Thyroid gland (tissue), 4 donors: Measurements from ENCODE around the gene ARHGAP15. TPM values are rescaled to one million over a fixed set of nuclear protein-coding genes. Genes with fewer than 3 reads are reported as not detected.

ENCODE experiments used
- DNase-seq, 2 donors: peaks; one replicate each; pipeline ENCODE4 v3.0.0-alpha.2; 2019
- H3K27ac ChIP-seq, 3 donors: fragments of 200-600 bp; sonication (generic); 1 replicate in 2 of 3; 2 replicates in 1 of 3; pipeline ENCODE4 v1.5.1; 2016 to 2019; ENCODE audit warnings: mild to moderate bottlenecking in 1 of 3, moderate library complexity in 1 of 3
- H3K27me3 ChIP-seq: fragments of 200-600 bp; sonication (generic); one replicate; pipeline ENCODE4 v1.5.1; 2019
- H3K36me3 ChIP-seq, 2 donors: fragments of 200-600 bp; sonication (generic); one replicate each; pipeline ENCODE4 v1.5.1; 2016 to 2019
- H3K4me1 ChIP-seq, 2 donors: fragments of 200-600 bp; sonication (generic); one replicate each; pipeline ENCODE4 v1.5.1; 2017 to 2019
- H3K4me3 ChIP-seq, 3 donors: fragments of 200-600 bp; sonication (generic); replicated peaks in 1 of 3; 1 replicate in 2 of 3; 2 replicates in 1 of 3; pipeline ENCODE4 v1.5.1; 2016; ENCODE audit warnings: mild to moderate bottlenecking in 1 of 3
- H3K9me3 ChIP-seq: fragments of 200-600 bp; sonication (generic); one replicate; pipeline ENCODE4 v1.5.1; 2017
- CTCF ChIP-seq, 6 experiments: fragments of 200-600 bp in 3 of 6; fragments of 450-650 bp in 3 of 6; sonication (generic) in 3 of 6; IDR thresholded peaks; one replicate each; pipeline ENCODE4 v1.5.1; 2016 to 2019; ENCODE audit warnings: antibody characterized with exemption in 6 of 6, mild to moderate bottlenecking in 2 of 6, inconsistent platforms in 1 of 6, moderate library complexity in 1 of 6
- POLR2A ChIP-seq, 2 donors: fragments of 450-650 bp; IDR thresholded peaks; one replicate each; pipeline ENCODE4 v1.6.1; 2017; ENCODE audit warnings: antibody characterized with exemption in 2 of 2, mild to moderate bottlenecking in 2 of 2, moderate library complexity in 1 of 2
- WGBS, 2 donors: methylation state at CpG; one replicate each; pipeline ENCODE4 v1.1.5; 2017; 5-methylcytosine and 5-hydroxymethylcytosine counted together
- intact Hi-C: fragments of 100-400 bp; cut with DNase I; formaldehyde crosslinking; loops from one replicate; pipeline ENCODE4 v1.15.1; 2023
- total RNA-seq, 4 donors: library from RNA; depleted of rRNA; stranded (reverse); fragments of >200 nt; gene quantifications; one replicate each; pipeline ENCODE4 v1.2.3, GENCODE V29; 2016

The ARHGAP15 gene
- total RNA-seq, 4 donors from 2014 or later: 9.8 to 24.4 (median 11.9) TPM

- no peaks in the 10 kb centered on the region for H3K9me3 ChIP-seq
- 92 to 93% methylated on average over 1 of the region's 1 CpG for WGBS, 2 donors
- no peaks in the 10 kb centered on the region for H3K4me1 ChIP-seq
- no peak overlapping the region for H3K4me3 ChIP-seq
- TF ChIP-seq CTCF (IDR thresholded peaks at IDR 0.05) (no peak), POLR2A (IDR thresholded peaks at IDR 0.05) (no peak)
- no peak overlapping the region for H3K27ac ChIP-seq
- H3K36me3 ChIP-seq: no peaks in the 10 kb centered on the region
- intact Hi-C loops: no loop called here
- no peaks in the 10 kb centered on the region for H3K27me3 ChIP-seq
- no peak for DNase-seq
These were observed 207.5 kb downstream of the ARHGAP15 start for GRCh38 chr2:143336719-143337210.

GRCh38 chr2:143341478-143341877 is 212.3 kb downstream of the ARHGAP15 start:
- intact Hi-C loops: no loop called here
- Histone ChIP-seq H3K27ac (no peak overlapping the region), H3K4me3 (no peak overlapping the region), H3K4me1 (no peaks in the 10 kb centered on the region), H3K9me3 (no peaks in the 10 kb centered on the region), H3K27me3 (no peaks in the 10 kb centered on the region), H3K36me3 (no peaks in the 10 kb centered on the region)
- no peak for DNase-seq
- TF ChIP-seq POLR2A (IDR thresholded peaks at IDR 0.05): no peak
- TF ChIP-seq CTCF (IDR thresholded peaks at IDR 0.05): no peak
- WGBS, 2 donors: 95 to 96% methylated on average over 2 of the region's 2 CpGs

- TF ChIP-seq POLR2A (IDR thresholded peaks at IDR 0.05) (no peak), CTCF (IDR thresholded peaks at IDR 0.05) (no peak)
- Histone ChIP-seq H3K36me3 (no peaks in the 10 kb centered on the region), H3K27ac (no peak overlapping the region), H3K27me3 (no peaks in the 10 kb centered on the region), H3K4me1 (no peaks in the 10 kb centered on the region), H3K9me3 (no peaks in the 10 kb centered on the region), H3K4me3 (no peak overlapping the region)
- no peak for DNase-seq
- intact Hi-C loops: no loop called here
- WGBS, 2 donors: 82 to 86% methylated on average over 2 of the region's 2 CpGs
These were observed 215.6 kb downstream of the ARHGAP15 start for GRCh38 chr2:143344780-143345179.

- no peak for TF ChIP-seq CTCF (IDR thresholded peaks at IDR 0.05)
- TF ChIP-seq POLR2A (IDR thresholded peaks at IDR 0.05): no peak
- intact Hi-C loops: no loop called here
- WGBS, 2 donors: 81 to 83% methylated on average over 9 of the region's 9 CpGs
- no peak overlapping the region for H3K27ac ChIP-seq
- H3K9me3 ChIP-seq: no peaks in the 10 kb centered on the region
- no peaks in the 10 kb centered on the region for H3K27me3 ChIP-seq
- DNase-seq: no peak
- H3K36me3 ChIP-seq: no peaks in the 10 kb centered on the region
- H3K4me3 ChIP-seq: no peak overlapping the region
- no peaks in the 10 kb centered on the region for H3K4me1 ChIP-seq
These were observed 216.9 kb downstream of the ARHGAP15 start for GRCh38 chr2:143345887-143346787.

GRCh38 chr2:143347271-143347695 is 218.1 kb downstream of the ARHGAP15 start:
- no peak overlapping the region for H3K27ac ChIP-seq
- no peaks in the 10 kb centered on the region for H3K27me3 ChIP-seq
- H3K9me3 ChIP-seq: no peaks in the 10 kb centered on the region
- no peaks in the 10 kb centered on the region for H3K4me1 ChIP-seq
- no peak for TF ChIP-seq CTCF (IDR thresholded peaks at IDR 0.05)
- TF ChIP-seq POLR2A (IDR thresholded peaks at IDR 0.05): no peak
- intact Hi-C loops: no loop called here
- no peak for DNase-seq
- WGBS, 2 donors: 76 to 81% methylated on average over 10 of the region's 10 CpGs
- no peak overlapping the region for H3K4me3 ChIP-seq
- H3K36me3 ChIP-seq: no peaks in the 10 kb centered on the region
